Left ventricle myocardium inferior (tissue), 1 donor: ENCODE data around the gene ORMDL2. TPM values are rescaled to one million over a fixed set of nuclear protein-coding genes. Genes with fewer than 3 reads are reported as not detected.

Source experiments
- DNase-seq: peaks from one replicate; pipeline ENCODE4 v3.0.0-alpha.2; 2020
- H3K27ac ChIP-seq: fragments of 200-600 bp; replicated peaks from 2 replicates; pipeline ENCODE4 v1.8.0; 2021
- H3K27me3 ChIP-seq: fragments of 200-600 bp; 2 replicates; pipeline ENCODE4 v1.8.0; 2021; ENCODE audit warnings: low read depth
- H3K36me3 ChIP-seq: fragments of 200-600 bp; 2 replicates; pipeline ENCODE4 v1.8.0; 2021
- H3K4me1 ChIP-seq: fragments of 200-600 bp; 2 replicates; pipeline ENCODE4 v1.8.0; 2021
- H3K4me3 ChIP-seq: fragments of 200-600 bp; 2 replicates; pipeline ENCODE4 v1.8.0; 2021; ENCODE audit warnings: mild to moderate bottlenecking, moderate library complexity
- H3K9me3 ChIP-seq: fragments of 200-600 bp; replicated peaks from 2 replicates; pipeline ENCODE4 v1.8.0; 2021
- intact Hi-C: fragments of 100-400 bp; cut with micrococcal nuclease; formaldehyde crosslinking; loops from one replicate; pipeline ENCODE4 v1.11.0; 2022
- total RNA-seq: library from RNA; stranded (reverse); fragmentation: NEBNext Ultra II Directional; extraction: Animal tissue kit (Norgen Biotek cat#: 25700); gene quantifications from one replicate; pipeline ENCODE4 v1.2.1, GENCODE V29; 2021
- TF ChIP-seq, protein P1 (sequence below): fragments of 200-600 bp; IDR thresholded peaks from 2 replicates; pipeline ENCODE4 v1.8.0; 2021; ENCODE audit warnings: antibody characterized with exemption, mild to moderate bottlenecking, borderline replicate concordance
- donor health status: DM: no; HTN: yes; CAD: no; lungs with severe emphysema.

Gene ORMDL2
- total RNA-seq, 1 donor from 2014 or later, result 13.3 TPM

DNA sequence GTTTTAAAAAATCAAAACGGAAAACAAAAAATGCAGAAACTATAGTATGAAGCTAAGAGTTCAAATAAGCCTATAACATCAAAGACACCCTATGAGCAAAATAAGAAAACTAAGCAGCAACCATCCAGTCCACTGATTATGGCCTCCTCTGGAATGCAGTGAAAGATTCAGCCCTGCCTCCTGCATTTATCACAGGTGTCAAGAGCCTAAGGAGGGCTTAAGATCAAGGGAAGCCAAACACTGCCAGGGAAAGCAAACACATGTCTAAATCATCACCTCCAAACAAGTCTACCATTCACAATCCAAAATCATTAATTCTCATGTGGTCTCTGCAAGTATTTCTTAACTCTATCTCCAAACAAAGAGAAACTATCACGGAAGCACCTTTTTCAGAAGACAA, 28.7 kb upstream of the ORMDL2 start:
- TF ChIP-seq, protein P1, sequence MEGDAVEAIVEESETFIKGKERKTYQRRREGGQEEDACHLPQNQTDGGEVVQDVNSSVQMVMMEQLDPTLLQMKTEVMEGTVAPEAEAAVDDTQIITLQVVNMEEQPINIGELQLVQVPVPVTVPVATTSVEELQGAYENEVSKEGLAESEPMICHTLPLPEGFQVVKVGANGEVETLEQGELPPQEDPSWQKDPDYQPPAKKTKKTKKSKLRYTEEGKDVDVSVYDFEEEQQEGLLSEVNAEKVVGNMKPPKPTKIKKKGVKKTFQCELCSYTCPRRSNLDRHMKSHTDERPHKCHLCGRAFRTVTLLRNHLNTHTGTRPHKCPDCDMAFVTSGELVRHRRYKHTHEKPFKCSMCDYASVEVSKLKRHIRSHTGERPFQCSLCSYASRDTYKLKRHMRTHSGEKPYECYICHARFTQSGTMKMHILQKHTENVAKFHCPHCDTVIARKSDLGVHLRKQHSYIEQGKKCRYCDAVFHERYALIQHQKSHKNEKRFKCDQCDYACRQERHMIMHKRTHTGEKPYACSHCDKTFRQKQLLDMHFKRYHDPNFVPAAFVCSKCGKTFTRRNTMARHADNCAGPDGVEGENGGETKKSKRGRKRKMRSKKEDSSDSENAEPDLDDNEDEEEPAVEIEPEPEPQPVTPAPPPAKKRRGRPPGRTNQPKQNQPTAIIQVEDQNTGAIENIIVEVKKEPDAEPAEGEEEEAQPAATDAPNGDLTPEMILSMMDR, result no peak
- no peak for DNase-seq

GRCh38 chr12:55789893-55790292, 27.9 kb upstream of the ORMDL2 start:
- no peak for DNase-seq
- Histone ChIP-seq H3K4me3 (no peak overlapping the region), H3K4me1 (no peaks in the 10 kb centered on the region), H3K27me3 (no peaks in the 10 kb centered on the region), H3K9me3 (no peaks in the 10 kb centered on the region), H3K27ac (no peak overlapping the region), H3K36me3 (peaks cover 96% of the 10 kb centered on the region)
- TF ChIP-seq, protein P1, result no peak
- intact Hi-C loops, result loop anchor here (10.0 kb wide), 1 partner anchor 45 kb away; the partner anchor contains the start of gene GDF11

More for the DNA sequence above, 28.7 kb upstream of the ORMDL2 start:
- no peak overlapping the region for H3K27ac ChIP-seq
- peaks cover 96% of the 10 kb centered on the region for H3K36me3 ChIP-seq
- no peaks in the 10 kb centered on the region for H3K27me3 ChIP-seq
- no peaks in the 10 kb centered on the region for H3K9me3 ChIP-seq
- H3K4me1 ChIP-seq, result no peaks in the 10 kb centered on the region
- no peak overlapping the region for H3K4me3 ChIP-seq
- intact Hi-C loops, result no loop called here

DNA sequence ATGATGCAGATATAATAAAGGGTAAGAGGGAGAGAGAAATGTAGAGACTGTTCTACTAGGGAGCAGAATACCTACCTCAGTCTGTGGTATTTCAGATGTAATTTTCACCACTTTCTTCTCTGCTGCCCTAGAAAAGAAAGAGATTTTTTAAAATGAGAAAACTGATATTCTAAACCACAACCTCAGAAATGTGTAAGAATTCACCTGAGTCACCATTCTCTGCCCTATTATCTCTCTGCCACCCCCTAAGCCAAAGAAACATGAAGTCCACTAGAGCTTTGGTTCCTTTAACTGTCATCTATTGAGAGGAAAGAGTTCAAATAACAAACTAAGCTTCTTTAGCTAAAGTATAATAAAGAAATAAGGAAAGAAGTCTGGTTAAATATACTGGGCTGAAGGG, 21.9 kb upstream of the ORMDL2 start:
- TF ChIP-seq, protein P1, result no peak
- intact Hi-C loops, result loop anchor here (10.0 kb wide), 1 partner anchor 51 kb away; the partner anchor contains the start of gene GDF11
- H3K27ac ChIP-seq, result no peak overlapping the region
- H3K36me3 ChIP-seq, result peaks cover 80% of the 10 kb centered on the region
- no peaks in the 10 kb centered on the region for H3K9me3 ChIP-seq
- no peak overlapping the region for H3K4me3 ChIP-seq
- no peaks in the 10 kb centered on the region for H3K27me3 ChIP-seq
- no peak for DNase-seq
- no peaks in the 10 kb centered on the region for H3K4me1 ChIP-seq

DNA sequence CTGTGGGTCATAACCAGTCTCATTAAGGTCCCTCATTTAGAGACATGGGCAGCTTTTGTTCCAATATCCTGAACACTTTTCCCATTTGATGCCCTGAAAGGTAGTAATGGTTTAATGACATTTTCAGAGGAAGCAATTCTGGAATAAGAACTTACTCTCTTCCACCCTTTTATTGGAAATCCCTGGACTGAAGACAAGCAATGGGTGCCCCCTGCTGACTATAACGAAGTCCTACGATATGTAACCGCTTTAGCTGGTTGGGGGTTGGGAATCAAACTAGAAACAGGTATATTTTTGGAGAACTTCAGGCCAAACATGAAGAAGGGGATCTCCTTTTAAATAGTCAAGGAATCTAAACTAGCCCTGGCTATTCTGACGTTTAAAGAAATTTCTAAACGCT, 20.8 kb upstream of the ORMDL2 start:
- H3K27me3 ChIP-seq, result no peaks in the 10 kb centered on the region
- H3K9me3 ChIP-seq, result no peaks in the 10 kb centered on the region
- no peak overlapping the region for H3K27ac ChIP-seq
- H3K4me1 ChIP-seq, result no peaks in the 10 kb centered on the region
- no peak overlapping the region for H3K4me3 ChIP-seq
- H3K36me3 ChIP-seq, result peaks cover 83% of the 10 kb centered on the region
- intact Hi-C loops, result loop anchor here (10.0 kb wide), 1 partner anchor 52 kb away; the partner anchor contains the start of gene GDF11
- TF ChIP-seq, protein P1, result peak; percentile 62
- DNase-seq, result no peak

GRCh38 chr12:55797550-55797949, 20.3 kb upstream of the ORMDL2 start:
- Histone ChIP-seq H3K36me3 (peaks cover 83% of the 10 kb centered on the region), H3K4me3 (no peak overlapping the region), H3K9me3 (no peaks in the 10 kb centered on the region), H3K4me1 (no peaks in the 10 kb centered on the region), H3K27ac (no peak overlapping the region), H3K27me3 (no peaks in the 10 kb centered on the region)
- DNase-seq, result no peak
- TF ChIP-seq, protein P1, result no peak
- intact Hi-C loops, result loop anchor here (10.0 kb wide), 1 partner anchor 53 kb away; the partner anchor contains the start of gene GDF11

GRCh38 chr12:55806982-55807381, 10.9 kb upstream of the ORMDL2 start:
- Histone ChIP-seq H3K27ac (no peak overlapping the region), H3K36me3 (peaks cover 42% of the 10 kb centered on the region), H3K27me3 (no peaks in the 10 kb centered on the region), H3K4me1 (peaks cover 32% of the 10 kb centered on the region), H3K9me3 (no peaks in the 10 kb centered on the region), H3K4me3 (no peak overlapping the region)
- no peak for DNase-seq
- TF ChIP-seq, protein P1, result no peak
- intact Hi-C loops, result no loop called here
